Mucosa of stomach (tissue), 1 donor: Measurements from ENCODE around the gene TM6SF1.

Experiments
- H3K27me3 ChIP-seq: one replicate; pipeline ENCODE4 v1.7.0; 2013; ENCODE audit warnings: mild to moderate bottlenecking, low read length; ENCODE audit not compliant: control insufficient read depth, insufficient read depth
- H3K36me3 ChIP-seq: one replicate; pipeline ENCODE4 v1.7.0; 2013; ENCODE audit warnings: low read length; ENCODE audit not compliant: control insufficient read depth, insufficient read depth
- H3K4me1 ChIP-seq: one replicate; pipeline ENCODE4 v1.7.0; 2013; ENCODE audit warnings: mild to moderate bottlenecking, low read length; ENCODE audit not compliant: control insufficient read depth, insufficient read depth
- H3K4me3 ChIP-seq: one replicate; pipeline ENCODE4 v1.7.0; 2013; ENCODE audit warnings: low read length
- H3K9ac ChIP-seq: one replicate; pipeline ENCODE4 v1.7.0; 2013; ENCODE audit warnings: mild to moderate bottlenecking, low read length, moderate library complexity
- H3K9me3 ChIP-seq: one replicate; pipeline ENCODE4 v1.7.0; 2013; ENCODE audit warnings: mild to moderate bottlenecking, low read length, moderate library complexity; ENCODE audit not compliant: control insufficient read depth
- donor health status: Pancreatic carcinoma.

The TM6SF1 gene

DNA sequence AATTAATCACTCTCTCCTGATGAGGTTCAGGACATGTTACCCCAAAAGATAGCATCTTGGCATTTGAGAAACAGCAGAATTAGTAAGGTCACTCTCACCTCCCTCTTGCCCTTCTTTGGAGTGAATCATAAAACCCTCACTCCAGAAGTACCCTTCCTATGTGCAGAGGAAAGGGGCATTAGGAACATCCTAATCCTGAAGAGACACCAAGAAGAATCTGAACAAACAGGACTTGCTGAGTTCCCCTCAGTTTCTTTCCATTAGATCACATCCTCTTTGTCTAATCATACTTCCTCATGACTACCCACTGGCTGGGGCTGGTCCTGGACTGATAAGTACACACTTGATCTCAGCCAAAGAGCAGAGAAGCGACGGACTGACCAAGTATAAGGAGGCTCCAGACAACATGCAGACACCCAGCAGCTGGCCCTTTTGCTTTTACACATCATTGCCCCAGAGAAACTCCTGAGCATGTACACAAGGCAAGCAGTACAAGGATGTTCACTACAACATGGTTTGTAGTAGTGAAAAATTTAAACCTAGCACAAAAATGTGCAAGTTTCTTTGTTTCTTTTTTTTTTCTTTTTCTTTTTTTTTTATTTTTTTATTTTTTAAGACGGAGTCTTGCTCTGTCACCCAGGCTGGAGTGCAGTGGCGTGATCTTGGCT lies 15.0 kb upstream of the TM6SF1 start:
- Histone ChIP-seq H3K27me3 (no peaks in the 10 kb centered on the region), H3K4me3 (no peak overlapping the region), H3K36me3 (no peaks in the 10 kb centered on the region), H3K9me3 (no peaks in the 10 kb centered on the region), H3K4me1 (no peaks in the 10 kb centered on the region), H3K9ac (no peak overlapping the region)

DNA sequence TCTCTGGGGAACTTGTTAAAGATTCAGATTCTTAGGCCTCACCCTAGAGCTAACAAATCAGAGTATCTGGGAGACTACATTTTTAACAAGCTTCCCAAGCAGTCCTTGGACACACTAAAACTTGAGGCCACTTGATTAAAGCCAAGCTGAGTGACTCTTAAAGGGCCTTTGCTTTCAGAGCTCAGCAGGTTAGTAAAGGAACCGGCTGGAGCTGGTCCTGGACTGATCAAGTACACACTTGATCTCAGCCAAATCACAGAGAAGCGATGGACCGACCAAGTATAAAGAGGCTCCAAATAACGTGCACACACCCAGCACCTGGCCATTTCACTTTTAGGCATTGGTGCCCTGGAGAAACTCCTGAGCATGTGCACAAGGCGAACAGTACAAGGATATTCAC lies 12.9 kb upstream of the TM6SF1 start:
- H3K9ac ChIP-seq = no peak overlapping the region
- H3K4me1 ChIP-seq = no peaks in the 10 kb centered on the region
- H3K4me3 ChIP-seq = no peak overlapping the region
- H3K27me3 ChIP-seq = no peaks in the 10 kb centered on the region
- H3K9me3 ChIP-seq = no peaks in the 10 kb centered on the region
- no peaks in the 10 kb centered on the region for H3K36me3 ChIP-seq

DNA sequence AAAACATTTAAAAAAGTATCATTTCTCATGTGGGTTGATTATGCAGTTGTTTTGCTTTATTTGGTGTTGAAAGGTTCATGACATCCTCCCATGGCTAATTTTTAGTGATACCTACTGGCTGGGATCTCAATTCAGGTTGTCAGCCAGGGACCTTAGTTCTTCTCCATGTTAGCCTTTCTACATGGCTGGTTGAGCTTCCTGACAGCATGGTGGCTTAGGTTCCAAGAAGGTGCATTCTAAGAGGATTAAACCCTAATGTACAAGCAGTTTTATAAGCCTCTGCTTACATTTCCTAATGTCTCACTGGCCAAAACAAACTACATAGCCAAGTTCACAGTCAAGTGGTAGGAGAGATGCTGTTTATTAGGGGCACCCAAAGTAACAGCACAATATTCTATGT lies 9.4 kb upstream of the TM6SF1 start:
- H3K9ac ChIP-seq = no peak overlapping the region
- H3K9me3 ChIP-seq = no peaks in the 10 kb centered on the region
- no peak overlapping the region for H3K4me3 ChIP-seq
- H3K36me3 ChIP-seq = no peaks in the 10 kb centered on the region
- no peaks in the 10 kb centered on the region for H3K4me1 ChIP-seq
- no peaks in the 10 kb centered on the region for H3K27me3 ChIP-seq

DNA sequence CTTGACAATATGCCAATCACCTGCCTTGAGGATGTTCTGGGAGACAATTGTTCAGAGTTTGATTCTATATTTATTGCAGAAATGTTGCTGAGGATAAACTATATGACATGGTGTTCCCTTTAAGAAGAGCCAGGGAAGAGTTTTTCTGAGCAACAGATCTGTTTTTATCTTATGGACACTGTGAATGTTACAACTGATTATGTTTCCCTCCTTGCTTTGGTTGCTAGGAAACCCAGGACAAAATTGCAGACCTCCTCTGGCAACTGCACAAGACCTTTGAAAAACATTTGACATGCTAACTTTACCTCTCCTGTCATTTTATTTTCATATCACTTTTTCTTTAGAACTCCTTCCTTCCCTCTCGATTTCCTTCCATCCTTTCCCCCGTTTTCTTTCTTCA lies 8.2 kb upstream of the TM6SF1 start:
- H3K27me3 ChIP-seq = no peaks in the 10 kb centered on the region
- H3K9ac ChIP-seq = no peak overlapping the region
- H3K9me3 ChIP-seq = no peaks in the 10 kb centered on the region
- no peaks in the 10 kb centered on the region for H3K36me3 ChIP-seq
- H3K4me3 ChIP-seq = no peak overlapping the region
- no peaks in the 10 kb centered on the region for H3K4me1 ChIP-seq

DNA sequence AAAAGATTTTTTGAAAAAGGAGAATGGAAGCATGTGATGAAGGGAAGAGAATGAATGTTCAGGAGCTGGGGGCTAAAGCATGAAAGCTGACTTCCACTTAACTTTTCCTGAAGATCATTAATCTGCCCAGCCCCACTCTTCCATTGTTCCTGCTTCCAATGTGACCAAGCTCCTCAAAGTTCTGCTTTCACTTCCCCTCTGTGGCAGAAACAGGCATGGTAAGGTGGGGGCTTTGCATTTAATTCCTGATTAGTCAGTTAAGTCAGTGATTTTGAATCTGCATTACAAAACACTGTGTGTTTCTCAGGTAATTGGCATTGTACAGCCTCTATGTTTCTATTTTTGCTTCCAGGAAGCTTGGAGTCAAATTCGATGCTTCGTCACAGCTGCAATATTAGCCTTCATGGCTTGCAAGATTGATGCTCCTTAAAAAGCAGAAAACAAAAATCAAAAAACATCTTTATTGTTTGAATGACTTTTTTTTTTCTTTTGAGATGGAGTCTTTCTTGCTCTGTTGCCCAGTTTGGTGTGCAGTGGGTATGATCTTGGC lies 7.3 kb upstream of the TM6SF1 start:
- Histone ChIP-seq H3K4me3 (no peak overlapping the region), H3K9ac (no peak overlapping the region), H3K9me3 (no peaks in the 10 kb centered on the region), H3K36me3 (no peaks in the 10 kb centered on the region), H3K27me3 (no peaks in the 10 kb centered on the region), H3K4me1 (no peaks in the 10 kb centered on the region)

DNA sequence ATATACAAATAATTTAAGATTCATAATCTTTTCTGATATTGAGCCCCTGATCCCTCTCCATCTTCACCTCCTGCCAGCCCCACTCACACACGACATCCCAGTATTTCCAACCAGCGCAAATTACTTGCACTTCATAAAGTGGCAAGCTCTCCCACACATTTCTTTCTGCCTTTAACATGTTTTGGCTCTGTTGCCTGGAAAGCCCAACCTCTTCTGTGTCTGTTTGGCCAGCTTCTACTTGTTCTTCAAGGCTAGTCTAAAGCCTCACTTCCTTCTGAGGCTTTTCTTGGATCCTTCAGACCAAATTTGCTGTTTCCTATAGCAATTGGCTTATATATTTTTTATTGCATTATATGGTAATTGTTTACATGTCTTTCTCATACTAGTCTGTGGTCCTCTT lies 5.1 kb upstream of the TM6SF1 start:
- Histone ChIP-seq H3K27me3 (peaks cover 9% of the 10 kb centered on the region), H3K9ac (no peak overlapping the region)

DNA sequence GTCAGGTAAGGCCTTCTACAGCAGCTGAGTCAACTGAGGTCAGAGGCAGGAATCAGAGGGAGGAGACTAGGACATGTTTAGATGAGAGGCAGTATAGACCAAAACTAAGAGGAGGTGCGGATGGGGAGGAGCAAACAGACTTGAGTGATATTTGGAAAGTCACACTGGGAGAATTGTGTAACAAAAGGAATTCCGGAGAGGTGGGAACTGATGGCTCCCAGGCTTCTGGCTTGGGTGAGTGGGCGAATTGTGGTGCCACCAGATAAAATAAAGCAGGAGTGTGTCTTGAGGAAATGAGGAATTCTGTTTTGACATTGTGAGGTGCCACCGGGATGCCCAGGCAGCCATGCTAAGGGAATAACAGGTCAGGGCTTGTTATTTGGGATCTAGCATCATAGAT lies 3.3 kb upstream of the TM6SF1 start:
- Histone ChIP-seq H3K9me3 (no peaks in the 10 kb centered on the region), H3K9ac (no peak overlapping the region), H3K4me1 (no peaks in the 10 kb centered on the region), H3K36me3 (no peaks in the 10 kb centered on the region), H3K4me3 (no peak overlapping the region), H3K27me3 (peaks cover 26% of the 10 kb centered on the region)

More for the DNA sequence above, 5.1 kb upstream of the TM6SF1 start:
- no peak overlapping the region for H3K4me3 ChIP-seq
- no peaks in the 10 kb centered on the region for H3K4me1 ChIP-seq
- no peaks in the 10 kb centered on the region for H3K36me3 ChIP-seq
- no peaks in the 10 kb centered on the region for H3K9me3 ChIP-seq

DNA sequence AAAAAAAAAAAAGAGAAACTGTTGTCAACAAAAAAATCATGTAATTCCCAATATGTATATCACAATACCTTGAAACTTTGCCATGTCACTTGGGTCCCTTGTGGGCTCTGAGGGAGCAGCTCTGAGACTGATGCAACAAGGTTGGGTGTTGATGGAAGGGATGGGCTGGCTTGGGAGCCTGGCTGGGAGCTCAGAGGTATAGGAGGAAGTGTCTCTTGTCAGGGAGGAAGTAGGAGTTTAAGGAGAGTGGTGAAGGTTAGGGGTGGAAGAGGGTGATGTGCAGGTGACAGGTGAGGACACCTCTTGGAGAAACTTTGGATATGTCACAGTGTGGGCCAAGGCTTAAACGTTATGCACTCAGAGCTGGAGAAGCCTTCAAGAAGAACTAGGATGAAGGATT lies 2.0 kb upstream of the TM6SF1 start:
- Histone ChIP-seq H3K9ac (no peak overlapping the region), H3K9me3 (no peaks in the 10 kb centered on the region), H3K4me3 (no peak overlapping the region), H3K36me3 (no peaks in the 10 kb centered on the region), H3K27me3 (peaks cover 36% of the 10 kb centered on the region), H3K4me1 (no peaks in the 10 kb centered on the region)

DNA sequence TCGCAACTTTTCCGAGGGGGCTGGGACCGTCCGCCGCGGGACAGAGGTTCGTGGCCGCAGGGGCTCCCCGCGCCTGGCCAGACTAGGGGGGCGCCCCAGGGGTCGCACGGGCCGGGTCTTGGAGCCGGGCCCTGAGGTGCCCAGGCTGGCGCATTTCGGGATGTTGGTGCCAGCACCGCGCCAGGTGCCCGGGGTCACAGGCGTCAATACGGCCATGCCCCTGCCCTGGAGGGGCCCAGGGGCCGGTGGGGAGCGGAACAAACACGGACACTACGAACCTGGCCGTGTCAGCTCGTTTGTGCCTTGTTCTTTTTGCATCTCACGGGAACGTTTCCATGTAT lies 366 bp downstream of the TM6SF1 start:
- no peaks in the 10 kb centered on the region for H3K4me1 ChIP-seq

DNA sequence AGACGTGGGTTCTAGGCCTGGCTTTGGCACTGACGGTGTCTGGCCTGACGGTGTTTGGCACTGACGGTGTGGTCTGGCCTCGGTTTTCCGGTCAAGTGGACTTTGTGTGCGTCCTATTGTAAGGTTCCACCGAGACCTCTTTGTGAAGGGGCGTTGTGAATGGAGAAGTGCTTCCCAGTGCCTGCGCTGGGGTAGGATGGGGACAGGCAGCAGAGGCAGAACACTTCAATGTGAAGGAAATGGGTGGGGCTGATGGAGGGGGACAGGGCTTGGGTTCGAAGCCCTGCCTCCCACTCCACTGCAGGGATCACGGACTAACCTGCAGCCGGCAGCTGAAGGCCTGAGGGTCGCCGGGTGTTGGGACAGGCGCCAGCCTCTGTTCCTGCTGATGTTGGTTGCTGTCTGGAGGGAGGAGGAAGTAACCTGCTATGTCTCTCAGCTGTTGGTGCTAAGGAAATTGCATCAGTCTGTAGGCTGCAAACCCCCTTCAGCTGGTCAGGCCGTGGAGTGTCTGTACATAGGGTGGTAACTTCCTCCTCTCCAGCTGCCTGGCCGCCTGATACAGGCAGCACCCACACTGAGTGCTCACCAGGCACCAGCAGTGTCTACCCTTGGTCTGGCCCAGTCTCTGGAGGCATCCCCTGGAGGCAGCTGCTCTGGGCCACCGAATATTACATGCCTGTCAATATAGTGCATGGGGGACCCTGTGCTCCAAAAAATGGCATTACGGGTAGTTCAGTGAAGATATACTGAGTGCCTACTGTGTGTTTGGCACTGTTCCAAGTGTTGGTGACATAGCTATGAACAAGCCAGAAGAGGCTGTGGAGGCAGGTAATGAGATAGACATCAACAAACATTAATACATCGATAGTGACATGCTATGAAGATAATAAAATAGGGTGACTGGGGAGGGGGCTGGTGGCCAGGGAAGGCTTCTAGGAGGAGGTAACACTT lies 1.1 kb downstream of the TM6SF1 start:
- Histone ChIP-seq H3K36me3 (no peaks in the 10 kb centered on the region), H3K27me3 (peaks cover 36% of the 10 kb centered on the region), H3K9me3 (no peaks in the 10 kb centered on the region), H3K4me3 (no peak overlapping the region), H3K9ac (no peak overlapping the region), H3K4me1 (no peaks in the 10 kb centered on the region)

More for the DNA sequence above, 366 bp downstream of the TM6SF1 start:
- H3K27me3 ChIP-seq = peaks cover 36% of the 10 kb centered on the region
- H3K4me3 ChIP-seq = no peak overlapping the region
- H3K9ac ChIP-seq = no peak overlapping the region
- H3K36me3 ChIP-seq = no peaks in the 10 kb centered on the region
- H3K9me3 ChIP-seq = no peaks in the 10 kb centered on the region

DNA sequence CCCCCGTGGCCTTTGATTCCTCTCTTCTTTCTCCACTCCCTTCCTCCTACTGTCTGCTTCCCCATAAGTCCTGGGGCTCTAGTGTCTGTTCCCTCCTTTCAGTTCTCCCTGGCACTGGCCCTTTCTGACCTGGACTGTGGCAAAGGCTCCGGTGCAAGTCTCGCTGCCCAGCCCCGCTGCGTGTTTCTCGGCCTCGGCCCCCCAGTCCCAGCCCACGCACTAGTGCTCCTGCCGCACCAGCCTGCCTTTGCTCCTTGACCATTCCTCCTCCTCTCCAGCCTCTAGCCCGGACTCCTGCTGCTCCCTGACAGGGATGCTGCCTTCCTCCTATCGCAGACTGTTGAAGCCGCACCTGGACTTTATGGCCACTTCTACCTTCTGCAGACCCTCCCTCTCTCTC lies 2.1 kb downstream of the TM6SF1 start:
- H3K4me3 ChIP-seq = no peak overlapping the region
- H3K9ac ChIP-seq = no peak overlapping the region
- H3K36me3 ChIP-seq = no peaks in the 10 kb centered on the region
- H3K4me1 ChIP-seq = no peaks in the 10 kb centered on the region
- no peaks in the 10 kb centered on the region for H3K9me3 ChIP-seq
- peaks cover 36% of the 10 kb centered on the region for H3K27me3 ChIP-seq

DNA sequence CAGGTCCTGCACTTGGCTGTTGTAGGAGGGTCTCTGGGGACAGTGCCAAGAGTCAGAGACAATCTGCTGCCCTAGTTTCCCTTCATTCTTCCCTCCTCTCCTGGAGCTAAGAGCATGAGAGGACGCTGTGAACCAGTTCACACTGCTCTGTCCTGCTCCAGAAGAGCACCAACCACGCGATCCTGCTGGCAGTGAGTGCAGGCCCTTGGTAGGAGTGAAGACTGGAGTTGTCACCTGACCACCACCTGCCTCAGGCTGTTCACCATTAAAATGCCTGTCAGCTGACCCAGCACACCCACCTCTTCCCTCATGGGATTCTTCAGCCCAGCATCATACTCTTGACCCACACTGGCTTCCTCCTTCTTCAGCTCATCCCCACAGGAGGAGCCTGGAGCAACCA lies 2.9 kb downstream of the TM6SF1 start:
- no peaks in the 10 kb centered on the region for H3K36me3 ChIP-seq
- no peaks in the 10 kb centered on the region for H3K9me3 ChIP-seq
- H3K4me3 ChIP-seq = no peak overlapping the region
- H3K4me1 ChIP-seq = no peaks in the 10 kb centered on the region
- H3K27me3 ChIP-seq = peaks cover 36% of the 10 kb centered on the region
- H3K9ac ChIP-seq = no peak overlapping the region
